HG02973 (cell line): ENCODE measurements around the gene CCDC183.
"Not testable (repeated sequence)": the region's sequence is repeated elsewhere in the genome, so short reads cannot be mapped to it uniquely, and the experiment has no call there.

ENCODE experiments used
- ATAC-seq: cut with Tn5 transposase; IDR thresholded peaks from one replicate; pipeline ENCODE4 v1.9.1; 2021; ENCODE audit warnings: moderate library complexity; ENCODE audit not compliant: unreplicated experiment

Gene CCDC183

DNA sequence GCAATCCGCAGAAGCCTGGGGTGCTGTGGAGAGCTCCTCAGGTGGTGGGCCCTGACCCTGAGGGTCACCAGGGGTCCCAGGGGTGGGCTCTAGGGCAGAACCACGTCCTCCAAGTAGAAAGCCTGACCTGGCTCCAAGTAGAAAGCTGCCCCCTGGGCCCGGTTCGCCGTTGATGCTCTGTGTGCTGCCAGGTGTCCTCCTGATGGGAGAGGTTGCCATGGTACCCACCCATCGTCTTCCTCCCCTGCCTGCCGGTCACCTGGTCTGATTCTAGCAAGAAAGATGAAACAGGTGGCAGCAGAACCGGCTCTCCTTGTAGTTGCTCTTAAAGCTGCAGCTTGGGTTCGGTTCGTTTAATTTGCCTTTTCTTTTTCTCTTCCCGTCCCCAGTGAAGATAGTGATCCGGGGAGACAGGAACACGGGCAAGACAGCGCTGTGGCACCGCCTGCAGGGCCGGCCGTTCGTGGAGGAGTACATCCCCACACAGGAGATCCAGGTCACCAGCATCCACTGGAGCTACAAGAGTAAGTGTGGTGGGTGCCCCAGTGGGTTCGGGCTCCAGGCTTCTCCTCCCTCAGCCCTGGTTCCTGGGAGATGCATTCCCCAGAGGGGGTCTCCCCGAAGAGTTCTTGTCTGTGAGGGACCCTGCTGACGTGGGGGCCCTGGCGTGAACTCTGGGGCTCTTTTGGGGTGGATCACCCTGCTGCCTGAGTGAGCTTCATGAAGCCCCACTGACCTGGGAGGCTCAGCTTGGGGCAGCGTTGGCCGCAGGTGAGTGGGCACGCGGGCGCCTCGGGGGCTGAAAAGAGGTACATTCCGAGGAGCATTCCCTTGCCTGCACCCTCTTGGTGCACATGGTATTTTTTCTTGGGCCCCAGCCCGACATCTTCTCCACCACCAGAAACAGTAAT lies 27.3 kb downstream of the CCDC183 start:
- no peak for ATAC-seq

DNA sequence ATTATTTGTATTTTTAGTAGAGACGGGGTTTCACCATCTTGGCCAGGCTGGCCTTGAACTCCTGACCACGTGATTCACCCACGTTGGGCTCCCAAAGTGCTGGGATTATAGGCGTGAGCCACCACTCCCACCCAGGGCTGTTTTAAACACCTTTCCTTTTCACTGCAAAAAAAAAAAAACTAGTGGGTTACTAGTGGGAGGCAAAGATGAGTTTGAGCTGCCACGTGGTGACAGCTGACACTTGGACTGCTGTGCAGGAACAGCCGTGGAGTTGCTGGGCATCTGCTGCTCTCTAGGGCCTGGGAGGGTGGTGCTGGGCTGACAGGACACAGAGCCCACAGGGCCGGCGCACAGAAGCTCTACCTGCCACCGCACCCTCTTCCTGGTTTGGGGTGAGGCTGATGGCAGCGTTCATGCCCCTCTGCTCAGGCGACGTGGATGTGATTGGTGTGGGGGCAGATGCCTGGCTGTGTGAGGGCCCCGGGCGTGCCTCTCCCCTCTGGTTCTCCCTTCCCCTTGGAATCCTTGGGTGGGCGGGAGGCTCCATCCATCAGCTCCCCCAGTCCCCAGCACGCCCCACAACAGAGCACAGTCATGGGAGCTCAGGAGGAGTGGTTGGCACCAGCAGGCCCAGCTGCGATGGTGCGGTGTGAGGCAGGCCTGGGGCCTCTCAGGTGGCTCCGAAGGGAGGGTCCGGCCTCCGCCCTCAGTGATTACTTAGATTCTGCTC lies 28.5 kb downstream of the CCDC183 start:
- no peak for ATAC-seq

- no peak for ATAC-seq
Measured at GRCh38 chr9:136825295-136826187, 29.4 kb downstream of the CCDC183 start.

GRCh38 chr9:136826188-136826541 lies 30.0 kb downstream of the CCDC183 start:
- no peak for ATAC-seq

- ATAC-seq: no peak
Measured at GRCh38 chr9:136826703-136827582, 30.8 kb downstream of the CCDC183 start.

DNA sequence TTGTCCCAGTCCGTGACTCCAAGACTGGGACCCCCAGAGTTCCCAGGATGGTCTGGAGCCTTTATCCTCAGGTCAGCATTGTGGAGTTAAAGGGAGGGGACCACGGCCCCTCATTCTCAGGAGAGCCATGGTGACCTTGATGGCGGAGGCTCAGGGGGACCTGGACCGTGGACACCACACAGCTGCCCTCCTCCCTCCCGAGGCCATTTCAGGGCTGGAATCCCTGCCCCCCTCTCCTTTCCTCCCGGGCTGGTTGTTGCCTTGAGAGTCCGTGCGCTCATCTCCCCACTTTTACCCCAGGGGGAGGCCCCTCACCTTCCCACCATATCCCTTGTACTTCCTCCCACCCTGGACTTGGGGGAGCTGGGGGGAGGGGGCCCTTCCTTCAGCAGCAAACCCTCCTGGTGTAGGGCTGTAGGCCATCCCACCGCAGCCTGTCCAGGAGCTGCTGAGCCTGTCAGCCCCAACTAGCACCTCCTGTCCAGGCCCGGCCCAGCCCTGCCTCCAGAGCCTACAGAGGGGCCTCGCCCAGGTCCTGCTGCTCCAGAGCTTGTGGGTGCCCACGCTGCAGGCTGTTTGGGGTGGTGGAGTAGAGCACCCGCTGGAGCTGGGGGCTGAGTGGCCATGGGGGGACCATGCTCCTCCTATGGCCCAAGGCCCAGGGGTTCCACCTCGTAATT lies 31.8 kb downstream of the CCDC183 start:
- no peak for ATAC-seq

- ATAC-seq: no peak
Measured at GRCh38 chr9:136828474-136829140, 32.5 kb downstream of the CCDC183 start.

DNA sequence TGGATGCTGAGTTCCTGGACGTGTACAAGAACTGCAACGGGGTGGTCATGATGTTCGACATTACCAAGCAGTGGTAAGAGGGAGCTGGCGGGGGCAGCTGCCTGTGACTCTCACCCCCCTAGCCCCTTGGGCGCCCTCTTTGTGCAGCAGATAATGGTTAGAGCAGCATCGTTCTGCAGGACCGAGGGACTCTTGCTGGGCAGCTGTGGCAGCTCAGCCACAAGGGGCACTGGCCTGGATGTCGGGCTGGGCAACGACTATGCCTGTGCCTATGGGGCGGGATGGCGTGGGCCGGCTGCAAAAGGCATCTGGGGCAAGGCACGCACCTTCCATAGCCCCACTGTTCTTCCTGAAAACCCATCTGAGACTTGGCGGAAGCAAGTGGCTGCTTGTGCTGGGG lies 33.3 kb downstream of the CCDC183 start:
- ATAC-seq: no peak

DNA sequence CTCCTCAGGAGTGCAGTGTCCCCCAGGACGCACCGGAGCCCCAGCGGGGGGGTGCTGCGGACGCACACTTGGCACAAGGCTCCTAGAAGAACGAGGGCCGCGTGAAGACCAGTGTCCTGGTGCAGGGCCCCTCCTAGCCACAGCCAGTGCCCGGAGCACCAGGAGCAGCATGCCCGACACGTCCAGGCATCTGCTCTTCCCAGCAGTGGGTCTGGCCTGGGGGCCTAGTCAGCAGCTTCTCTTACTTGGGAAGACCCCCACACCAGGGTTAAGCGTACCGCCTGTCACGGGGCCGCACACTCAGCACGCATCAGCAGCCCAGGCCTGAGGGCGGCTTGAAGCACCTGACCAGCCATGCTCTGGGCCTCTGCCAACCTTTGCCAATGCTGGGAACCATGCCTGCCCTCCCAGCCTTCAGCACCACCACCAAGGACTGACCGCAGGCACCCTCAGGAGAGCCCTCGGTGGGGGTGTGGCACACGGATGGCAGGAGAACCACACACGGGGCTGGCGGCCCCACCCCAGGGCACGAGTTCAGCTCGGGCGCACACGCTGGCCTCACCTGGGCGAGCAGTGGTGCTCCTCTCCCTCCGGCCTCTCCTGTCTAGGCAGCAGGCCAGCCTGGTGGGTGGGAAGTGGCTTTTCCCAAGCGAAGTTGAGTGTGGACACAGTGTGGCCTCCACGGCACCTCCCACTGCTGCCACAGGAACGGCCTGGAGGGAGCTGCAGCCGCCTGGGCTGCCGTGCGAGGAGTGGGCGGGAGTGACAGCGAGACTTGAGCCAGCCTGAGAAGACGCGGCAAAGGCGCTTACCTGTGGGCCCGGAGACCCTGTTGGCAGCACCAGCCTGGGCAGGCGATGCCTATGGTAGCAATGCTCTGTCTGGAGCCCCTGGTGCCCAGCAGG lies 34.1 kb downstream of the CCDC183 start:
- ATAC-seq: no peak

DNA sequence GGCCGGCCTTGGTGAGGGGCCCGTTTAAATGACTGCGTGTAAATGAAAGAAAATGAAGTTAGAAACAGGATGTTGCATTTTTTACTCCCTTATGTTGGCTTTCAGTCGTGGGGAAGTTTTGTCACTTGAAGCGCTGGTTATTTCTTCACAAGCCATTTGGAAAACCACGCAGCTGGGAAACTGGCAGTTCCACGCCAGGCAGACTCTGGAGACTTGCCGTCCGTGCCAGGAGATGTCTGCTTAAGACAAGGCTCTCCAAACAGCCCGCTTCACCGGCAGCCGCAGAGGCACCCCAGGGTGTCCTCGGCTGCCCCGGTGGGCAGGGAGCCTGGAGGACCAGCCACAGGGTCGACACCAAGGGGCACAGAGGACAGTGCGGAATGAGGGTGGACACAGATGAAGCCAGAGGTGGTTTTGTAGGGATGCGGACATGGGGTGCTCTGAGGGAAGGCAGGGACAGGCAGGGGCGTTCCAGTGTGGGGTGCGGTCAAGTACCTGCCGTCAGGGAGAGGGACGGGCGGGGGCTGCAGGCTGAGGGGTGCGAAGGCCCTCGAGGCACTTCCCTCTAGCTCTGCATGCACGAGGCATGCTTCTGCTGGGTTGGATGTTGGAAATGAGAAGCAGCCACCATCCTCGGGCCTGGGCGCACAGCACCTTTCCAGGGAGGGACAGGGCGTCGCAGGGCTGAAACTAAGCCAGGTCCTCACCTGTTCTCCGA lies 35.0 kb downstream of the CCDC183 start:
- ATAC-seq: no peak

- ATAC-seq: no peak
Measured at GRCh38 chr9:136831720-136832104, 35.6 kb downstream of the CCDC183 start.

GRCh38 chr9:136832581-136832980 lies 36.4 kb downstream of the CCDC183 start:
- ATAC-seq: no peak

GRCh38 chr9:136833381-136834048 lies 37.4 kb downstream of the CCDC183 start:
- not testable (repeated sequence) for ATAC-seq

DNA sequence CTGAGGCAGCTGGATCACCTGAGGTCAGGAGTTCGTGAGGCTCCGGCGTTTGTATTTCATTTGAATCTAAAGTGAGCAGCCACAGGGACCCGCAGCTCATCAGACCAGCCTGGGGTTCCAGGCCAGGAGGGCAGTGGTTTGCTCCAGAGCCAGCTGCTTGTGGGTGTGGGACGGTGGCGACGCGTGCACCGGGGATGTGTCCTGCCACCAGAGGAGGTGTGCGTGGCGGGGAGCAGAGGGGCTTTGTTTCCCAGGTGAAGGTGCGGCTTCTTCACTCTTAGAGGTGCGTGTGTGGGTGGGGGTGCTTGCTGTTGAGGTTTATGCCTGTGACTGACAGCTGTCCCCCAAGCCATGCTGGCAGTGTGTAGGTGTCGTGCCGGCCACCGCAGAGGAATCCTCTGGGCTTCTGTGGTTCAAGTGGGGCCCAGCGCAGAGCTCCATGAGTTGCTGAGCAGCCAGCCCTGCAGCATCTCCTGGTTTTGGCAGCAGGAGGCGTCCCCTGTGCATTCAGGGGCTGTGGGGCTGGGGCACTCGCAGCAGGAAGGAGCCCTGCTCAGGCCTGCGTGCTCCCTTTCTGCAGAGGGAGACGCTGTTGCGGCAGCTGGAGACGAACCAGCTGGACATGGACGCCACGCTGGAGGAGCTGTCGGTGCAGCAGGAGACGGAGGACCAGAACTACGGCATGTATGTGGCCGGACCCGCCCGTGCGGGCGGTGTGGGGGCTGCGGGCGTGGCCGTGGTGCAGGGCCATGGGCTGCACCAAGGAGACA lies 39.2 kb downstream of the CCDC183 start:
- no peak for ATAC-seq

- ATAC-seq: no peak
Measured at GRCh38 chr9:136835932-136836904, 40.1 kb downstream of the CCDC183 start.
